H1 (cell line): Measurements from ENCODE around the gene RNF32. TPM values are rescaled to one million over a fixed set of nuclear protein-coding genes. Genes with fewer than 3 reads are reported as not detected.

Experiments used
- CTCF ChIA-PET: fragments of 300-600 bp; sonication (Branson Sonifier 250); formaldehyde crosslinking; loops from one replicate; lab custom pipeline; 2021; ENCODE audit not compliant: partially characterized antibody; lab: Charles Lee
- POLR2A ChIA-PET: fragments of 300-600 bp; sonication (Branson Sonifier 250); formaldehyde crosslinking; loops from one replicate; lab custom pipeline; 2021; ENCODE audit warnings: inconsistent platforms; ENCODE audit not compliant: partially characterized antibody; lab: Charles Lee
- DNase-seq, 2 experiments: peaks; one replicate each; pipeline versions ENCODE4 v3.0.0 to v3.0.0-alpha.2; 2010 to 2022; ENCODE audit warnings: low spot score in 2 of 2, low read depth in 1 of 2, mixed read lengths in 1 of 2
- FAIRE-seq: peaks from 2 replicates; lab custom pipeline; 2011; peaks lifted over from hg19 to GRCh38; lab: Jason Lieb, UNC
- H2AFZ ChIP-seq: 2 replicates; pipeline ENCODE4 v1.8.1; 2012; ENCODE audit warnings: low read length, inconsistent platforms
- H2AK5ac ChIP-seq: 2 replicates; pipeline ENCODE4 v1.6.1; 2013; ENCODE audit warnings: low read depth, low read length
- H2BK120ac ChIP-seq: replicated peaks from 2 replicates; pipeline ENCODE3; 2013; ENCODE audit warnings: low read depth, low read length, inconsistent platforms
- H2BK12ac ChIP-seq: 2 replicates; pipeline ENCODE4 v1.6.1; 2013; ENCODE audit warnings: low read depth, low read length
- H2BK15ac ChIP-seq: 2 replicates; pipeline ENCODE4 v1.6.1; 2013; ENCODE audit warnings: low read length
- H2BK20ac ChIP-seq: 2 replicates; pipeline ENCODE4 v1.6.1; 2013; ENCODE audit warnings: low read length
- H2BK5ac ChIP-seq: 2 replicates; pipeline ENCODE4 v1.6.1; 2013; ENCODE audit warnings: low read depth, low read length
- H3K14ac ChIP-seq: 2 replicates; pipeline ENCODE4 v1.6.1; 2013; ENCODE audit warnings: inconsistent platforms; ENCODE audit not compliant: insufficient read length
- H3K18ac ChIP-seq: 2 replicates; pipeline ENCODE4 v1.6.1; 2013; ENCODE audit warnings: low read length; ENCODE audit errors: extremely low read depth
- H3K23ac ChIP-seq: 2 replicates; pipeline ENCODE4 v1.6.1; 2013; ENCODE audit warnings: inconsistent platforms; ENCODE audit not compliant: insufficient read length
- H3K23me2 ChIP-seq: 2 replicates; pipeline ENCODE4 v1.6.1; 2013; ENCODE audit warnings: low read depth, low read length
- H3K27ac ChIP-seq: 2 replicates; pipeline ENCODE4 v1.6.1; 2011; ENCODE audit warnings: low read depth, low read length, inconsistent platforms
- H3K27me3 ChIP-seq, 4 experiments: replicated peaks in 1 of 4; 1 replicate in 1 of 4; 2 replicates in 3 of 4; pipeline versions ENCODE4 v1.6.1 to v1.8.1; 2011 to 2013; ENCODE audit warnings: low read length in 3 of 4, mild to moderate bottlenecking in 3 of 4, inconsistent platforms in 2 of 4, mixed read lengths in 2 of 4, moderate library complexity in 1 of 4; ENCODE audit not compliant: control insufficient read depth in 3 of 4, insufficient read depth in 3 of 4; ENCODE audit errors: extremely low read depth in 1 of 4
- H3K36me3 ChIP-seq, 4 experiments: 2 replicates each; pipeline versions ENCODE4 v1.6.1 to v1.8.1; 2011 to 2013; ENCODE audit warnings: mild to moderate bottlenecking in 4 of 4, low read length in 3 of 4, moderate library complexity in 2 of 4, control low read depth in 1 of 4, inconsistent platforms in 1 of 4; ENCODE audit not compliant: insufficient read depth in 4 of 4, control insufficient read depth in 2 of 4
- H3K4ac ChIP-seq: replicated peaks from 2 replicates; pipeline ENCODE3; 2013; ENCODE audit warnings: low read length, low read depth, mixed read lengths, inconsistent platforms; ENCODE audit not compliant: insufficient read length
- H3K4me1 ChIP-seq, 4 experiments: replicated peaks in 1 of 4; 1 replicate in 1 of 4; 2 replicates in 3 of 4; pipeline versions ENCODE4 v1.6.1 to v1.8.1; 2011 to 2013; ENCODE audit warnings: low read length in 3 of 4, inconsistent platforms in 2 of 4, mixed read lengths in 1 of 4; ENCODE audit not compliant: insufficient read depth in 4 of 4, control insufficient read depth in 3 of 4
- H3K4me2 ChIP-seq, 2 experiments: 2 replicates each; pipeline versions ENCODE4 v1.6.1 to v1.8.1; 2011 to 2013; ENCODE audit warnings: low read depth in 2 of 2, low read length in 2 of 2, control low read depth in 1 of 2, inconsistent platforms in 1 of 2, mild to moderate bottlenecking in 1 of 2; ENCODE audit not compliant: insufficient read depth in 1 of 2
- H3K4me3 ChIP-seq, 4 experiments: fragments of 200-600, 300-600 bp in 1 of 4; sonication (generic), shearing (Covaris generic), sonication (Bioruptor Twin) in 1 of 4; 2 replicates each; pipeline versions ENCODE4 v1.5.1 to v1.8.1; 2011 to 2016; ENCODE audit warnings: low read length in 4 of 4, low read depth in 3 of 4, control low read depth in 2 of 4, inconsistent platforms in 2 of 4, mild to moderate bottlenecking in 2 of 4, mixed read lengths in 1 of 4, moderate library complexity in 1 of 4; ENCODE audit not compliant: insufficient read depth in 2 of 4; ENCODE audit errors: extremely low read depth in 1 of 4
- H3K56ac ChIP-seq: replicated peaks from 2 replicates; pipeline ENCODE3; 2013; ENCODE audit warnings: low read depth, mild to moderate bottlenecking, mixed read lengths, low read length, inconsistent platforms; ENCODE audit not compliant: insufficient read length
- H3K79me1 ChIP-seq: 2 replicates; pipeline ENCODE4 v1.6.1; 2013; ENCODE audit warnings: low read depth, low read length, control low read depth
- H3K79me2 ChIP-seq, 2 experiments: 2 replicates each; pipeline versions ENCODE4 v1.6.1 to v1.8.1; 2012 to 2013; ENCODE audit warnings: low read length in 2 of 2, mild to moderate bottlenecking in 2 of 2, inconsistent platforms in 1 of 2; ENCODE audit not compliant: insufficient read depth in 2 of 2, control insufficient read depth in 1 of 2
- H3K9ac ChIP-seq, 4 experiments: replicated peaks in 1 of 4; 1 replicate in 1 of 4; 2 replicates in 3 of 4; pipeline versions ENCODE4 v1.6.1 to v1.8.1; 2011 to 2013; ENCODE audit warnings: low read depth in 3 of 4, low read length in 3 of 4, control low read depth in 2 of 4, mild to moderate bottlenecking in 2 of 4, moderate library complexity in 2 of 4, inconsistent platforms in 1 of 4; ENCODE audit errors: extremely low read depth in 1 of 4
- H3K9me3 ChIP-seq, 2 experiments: 2 replicates each; pipeline versions ENCODE4 v1.6.1 to v1.8.1; 2012 to 2013; ENCODE audit warnings: mild to moderate bottlenecking in 2 of 2, moderate library complexity in 2 of 2, control low read depth in 1 of 2, inconsistent platforms in 1 of 2, low read depth in 1 of 2, low read length in 1 of 2, mixed read lengths in 1 of 2; ENCODE audit not compliant: insufficient read depth in 2 of 2
- H4K20me1 ChIP-seq, 2 experiments: replicated peaks in 1 of 2; 2 replicates each; pipeline versions ENCODE3 to v1.8.1; 2011 to 2013; ENCODE audit warnings: inconsistent platforms in 2 of 2, low read length in 2 of 2, mild to moderate bottlenecking in 1 of 2; ENCODE audit not compliant: insufficient read depth in 2 of 2, control insufficient read depth in 1 of 2
- H4K5ac ChIP-seq: 2 replicates; pipeline ENCODE4 v1.6.1; 2013; ENCODE audit warnings: low read length, low read depth, mixed read lengths, inconsistent platforms; ENCODE audit not compliant: insufficient read length
- H4K8ac ChIP-seq: 2 replicates; pipeline ENCODE4 v1.8.0; 2013; ENCODE audit warnings: mild to moderate bottlenecking, moderate library complexity, low read length, inconsistent platforms; ENCODE audit not compliant: insufficient read depth; ENCODE audit errors: extremely low read depth
- H4K91ac ChIP-seq: replicated peaks from 2 replicates; pipeline ENCODE3; 2013; ENCODE audit warnings: low read length, mixed read lengths, inconsistent platforms; ENCODE audit not compliant: insufficient read length
- JUN ChIP-seq: IDR thresholded peaks from 2 replicates; pipeline ENCODE4 v1.6.1; 2011; ENCODE audit warnings: low read depth, mild to moderate bottlenecking, improper control_type of control experiment, low read length
- POU5F1 ChIP-seq: IDR thresholded peaks from 2 replicates; pipeline ENCODE4 v1.6.1; 2011; ENCODE audit warnings: low read depth, mild to moderate bottlenecking, low read length, moderate library complexity
- RFX5 ChIP-seq: IDR thresholded peaks from 2 replicates; pipeline ENCODE4 v1.6.1; 2011; ENCODE audit warnings: low read depth, low read length, improper control_type of control experiment, borderline replicate concordance
- TAF7 ChIP-seq: optimal IDR thresholded peaks from 2 replicates; pipeline ENCODE3; 2011; ENCODE audit warnings: low read depth, mild to moderate bottlenecking, inconsistent platforms, low read length, moderate library complexity, borderline replicate concordance
- WGBS, 2 experiments: shearing (Covaris generic) in 1 of 2; methylation state at CpG; one replicate each; pipeline versions ENCODE4 v1.1.6 to v1.1.7; 2013 to 2015; ENCODE audit warnings: low lambda C conversion rate in 2 of 2, mixed read lengths in 2 of 2, inconsistent platforms in 1 of 2, low coverage in 1 of 2, missing lambda C conversion rate in 1 of 2; ENCODE audit not compliant: insufficient replicate concordance in 2 of 2, insufficient coverage in 1 of 2, insufficient read length in 1 of 2; ENCODE audit errors: extremely low coverage in 1 of 2, missing lambda C conversion rate in 1 of 2; 5-methylcytosine and 5-hydroxymethylcytosine counted together
- polyA plus RNA-seq, 7 experiments: library from polyadenylated mRNA; depleted of rRNA in 3 of 7; stranded (reverse) in 5 of 7; unstranded in 2 of 7; fragments of >200 nt in 5 of 7; fragments of 200-250 nt in 2 of 7; gene quantifications; 1 replicate in 5 of 7; 2 replicates in 1 of 7; 4 replicates in 1 of 7; pipeline versions ENCODE4 v1.2.1 to v1.2.3, GENCODE V29; 2011 to 2013; ENCODE audit warnings: missing spikeins in 2 of 7, mixed read lengths in 2 of 7
- total RNA-seq: library from RNA; stranded (reverse); fragmentation: NEBNext Ultra II Directional; extraction: Animal tissue kit (Norgen Biotek cat#: 25700); gene quantifications from 2 replicates; pipeline ENCODE4 v1.2.1, GENCODE V29; 2021

Gene RNF32
- total and polyA plus RNA-seq, 2 of the 8 experiments (the other 6 are each of a cell fraction or from before 2014, with no cell fraction given): 0.48 to 1.2 TPM

DNA sequence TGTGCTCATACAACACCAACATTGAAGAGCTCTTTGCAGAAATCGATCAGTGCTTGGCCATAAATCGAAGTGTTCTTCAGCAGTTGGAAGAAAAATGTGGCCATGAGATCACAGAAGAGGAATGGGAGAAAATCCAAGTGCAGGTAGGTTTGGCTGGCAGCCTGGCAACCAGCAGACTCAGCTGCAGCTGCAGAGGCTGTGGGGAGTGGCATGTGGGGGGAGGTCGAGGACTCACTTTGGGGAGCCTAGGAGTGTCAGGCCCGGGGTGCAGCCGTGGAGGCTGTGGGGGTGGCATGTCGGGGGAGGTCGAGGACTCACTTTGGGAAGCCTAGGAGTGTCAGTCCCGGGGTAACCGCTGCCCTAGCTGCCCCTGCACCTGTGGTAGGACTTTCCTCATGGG lies 35.1 kb downstream of the RNF32 start:
- no peak overlapping the region for H3K18ac ChIP-seq
- H3K23ac ChIP-seq: no peak overlapping the region
- ChIA-PET POLR2A (interaction anchor here (1.2 kb wide), 1 partner anchor 10 kb away, joined by 3 read pairs; no protein-coding TSS in a partner anchor), CTCF (interaction anchor here (0.6 to 1.5 kb wide), 3 partner anchors 21 to 103 kb away, joined by 3 to 5 read pairs (median 3); no protein-coding TSS in a partner anchor)
- no peak overlapping the region for H3K4me2 ChIP-seq
- no peaks in the 10 kb centered on the region; the same call in 1 of the 2 replicates for H3K23me2 ChIP-seq
- H2BK15ac ChIP-seq: no peak overlapping the region
- H2AK5ac ChIP-seq: no peak overlapping the region
- H3K9ac ChIP-seq: no peak overlapping the region
- no peaks in the 10 kb centered on the region for H3K79me2 ChIP-seq
- DNase-seq: no peak
- no peaks in the 10 kb centered on the region for H3K27me3 ChIP-seq
- no peak overlapping the region for H3K4me3 ChIP-seq
- no peak overlapping the region for H2AFZ ChIP-seq
- H3K36me3 ChIP-seq: peaks cover 0 to 16% (median 6%) of the 10 kb centered on the region in 4 experiments; a peak in 6 of 8 replicates
- no peaks in the 10 kb centered on the region for H3K79me1 ChIP-seq
- H4K91ac ChIP-seq: no peak overlapping the region
- no peak for FAIRE-seq
- no peak overlapping the region for H2BK12ac ChIP-seq
- no peak overlapping the region for H4K8ac ChIP-seq
- H2BK5ac ChIP-seq: no peak overlapping the region
- H3K56ac ChIP-seq: no peak overlapping the region
- no peak overlapping the region for H2BK20ac ChIP-seq
- no peak overlapping the region for H3K27ac ChIP-seq
- no peaks in the 10 kb centered on the region for H4K20me1 ChIP-seq
- no peaks in the 10 kb centered on the region for H3K9me3 ChIP-seq
- H2BK120ac ChIP-seq: no peak overlapping the region
- WGBS, 2 experiments: 77% methylated on average over 8 of the region's 9 CpGs; no CpG with 5 or more reads in 1 of the 2 experiments
- no peak overlapping the region for H3K14ac ChIP-seq
- H3K4me1 ChIP-seq: 0 out of 7 replicates have a peak, but pooled peaks cover 0 to 3% (median under 1%) of the 10 kb centered on the region in 4 experiments
- no peak overlapping the region for H4K5ac ChIP-seq
- no peak overlapping the region for H3K4ac ChIP-seq
- TF ChIP-seq POU5F1: no peak
- TF ChIP-seq TAF7: no peak
- TF ChIP-seq RFX5: no peak
- TF ChIP-seq JUN: no peak
